ENCODE results near the gene MPI. TPM values are rescaled to one million over a fixed set of nuclear protein-coding genes. Genes with fewer than 3 reads are reported as not detected.
"Not testable (repeated sequence)": the region's sequence is repeated elsewhere in the genome, so short reads cannot be mapped to it uniquely, and the experiment has no call there.

MPI gene
- polyA plus RNA-seq, 5 donors = 53.0 to 61.6 (median 59.0) TPM

DNA sequence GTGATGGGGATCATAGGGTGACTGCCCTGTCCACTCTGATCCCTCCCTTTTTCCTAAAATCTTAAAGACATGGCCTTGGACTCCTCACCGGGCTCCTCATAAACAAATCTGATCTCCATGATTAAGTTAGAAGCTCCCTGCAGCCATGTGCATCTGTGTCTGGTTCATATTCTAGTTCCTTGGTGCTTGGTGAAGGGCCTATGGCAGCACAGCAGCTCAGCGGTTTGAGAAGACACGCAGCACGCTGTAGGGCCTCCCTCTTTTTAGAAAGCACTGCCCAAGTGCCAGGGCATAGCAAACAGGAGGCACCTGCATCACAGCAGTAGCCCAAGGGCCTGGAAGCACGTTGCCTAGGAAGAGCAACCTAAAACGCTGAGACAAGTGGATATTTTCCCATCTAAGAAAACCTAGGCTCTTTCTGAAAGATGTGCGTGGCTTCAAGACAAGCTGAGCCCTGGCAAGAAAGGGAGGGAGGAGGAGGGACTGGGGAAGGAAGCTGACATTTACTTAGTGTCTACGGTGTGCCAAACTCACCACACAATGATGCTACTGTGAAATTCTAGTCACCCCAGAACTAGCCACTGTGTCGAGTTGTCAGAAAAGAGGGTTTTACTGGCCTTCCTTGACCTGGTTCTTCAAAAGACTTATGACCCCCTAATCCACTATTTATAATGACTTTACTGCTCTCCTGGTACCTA lies 32.0 kb upstream of the MPI start:
- DNase-seq = no peak

DNA sequence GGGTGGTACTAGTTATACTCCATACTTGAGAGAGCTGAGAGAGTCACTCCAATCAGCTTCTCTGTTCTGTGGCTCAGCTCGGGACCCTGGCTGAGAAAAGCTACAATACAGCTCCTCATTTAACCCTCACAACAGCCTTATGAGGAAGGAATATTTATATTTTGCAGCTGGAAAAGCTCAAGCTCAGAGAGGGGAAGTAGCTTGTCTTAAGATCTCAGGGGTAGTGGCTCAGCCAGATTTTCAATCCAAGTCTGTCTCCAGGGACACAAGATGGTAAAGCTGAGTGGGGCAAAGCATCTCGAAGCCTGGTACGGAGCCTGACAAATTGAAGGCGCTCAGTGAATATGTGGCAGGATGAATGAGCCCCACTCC lies 31.5 kb upstream of the MPI start:
- DNase-seq = no peak

DNA sequence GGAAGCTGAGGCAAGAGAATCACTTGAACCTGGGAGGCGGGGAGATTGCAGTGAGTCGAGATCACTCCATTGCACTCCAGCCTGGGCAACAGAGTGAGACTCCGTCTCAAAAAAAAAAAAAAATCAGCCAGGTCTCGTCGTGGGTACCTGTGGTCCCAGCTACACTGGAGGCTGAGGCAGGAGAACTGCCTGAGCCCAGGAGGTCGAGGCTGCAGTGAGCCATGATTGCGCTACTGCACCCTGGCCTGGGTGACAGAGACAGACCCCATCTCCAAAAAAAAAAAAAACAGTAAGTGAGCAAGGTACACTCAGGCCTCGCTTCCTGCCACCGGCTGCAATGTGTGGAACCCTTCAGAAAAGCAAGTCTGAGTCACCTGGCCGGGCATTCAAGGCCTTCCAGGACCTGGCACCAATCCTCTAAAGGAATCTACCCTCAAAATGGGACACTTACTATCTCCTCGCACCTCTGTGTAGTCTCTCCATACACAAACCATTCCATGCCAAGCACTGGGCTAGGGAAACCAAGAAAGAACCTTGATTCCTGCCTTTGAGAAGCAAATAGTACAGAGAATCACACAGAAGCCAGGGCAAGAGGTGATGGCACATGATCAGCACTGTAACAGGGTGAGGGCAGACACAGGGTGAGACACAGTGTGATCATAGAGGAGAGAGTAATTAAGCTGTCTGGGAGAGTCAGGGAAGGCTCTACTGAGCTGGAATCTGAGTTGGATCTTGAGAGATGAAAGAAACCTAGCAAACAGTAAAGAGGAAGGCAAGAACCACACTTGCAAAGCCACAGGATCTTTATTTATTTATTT lies 26.4 kb upstream of the MPI start:
- DNase-seq = no peak

DNA sequence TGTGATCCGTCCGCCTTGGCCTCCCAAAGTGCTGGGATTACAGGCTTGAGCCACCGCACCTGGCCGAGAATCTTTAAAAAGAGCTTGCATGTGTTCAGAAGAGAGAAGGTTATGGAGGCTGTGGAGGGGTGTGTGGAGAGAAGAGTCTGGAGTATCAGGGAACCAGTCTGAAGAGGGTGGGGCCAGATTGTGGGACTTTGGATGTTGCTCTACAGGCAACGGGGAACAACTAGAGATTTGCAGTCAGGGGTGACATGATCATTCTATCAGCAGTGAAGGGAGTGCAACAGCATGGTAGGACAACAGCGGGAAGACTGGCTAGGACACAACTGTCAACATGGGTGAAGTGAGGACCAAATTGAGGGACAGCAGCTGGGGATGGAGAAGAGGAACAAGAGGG lies 25.5 kb upstream of the MPI start:
- no peak for DNase-seq

DNA sequence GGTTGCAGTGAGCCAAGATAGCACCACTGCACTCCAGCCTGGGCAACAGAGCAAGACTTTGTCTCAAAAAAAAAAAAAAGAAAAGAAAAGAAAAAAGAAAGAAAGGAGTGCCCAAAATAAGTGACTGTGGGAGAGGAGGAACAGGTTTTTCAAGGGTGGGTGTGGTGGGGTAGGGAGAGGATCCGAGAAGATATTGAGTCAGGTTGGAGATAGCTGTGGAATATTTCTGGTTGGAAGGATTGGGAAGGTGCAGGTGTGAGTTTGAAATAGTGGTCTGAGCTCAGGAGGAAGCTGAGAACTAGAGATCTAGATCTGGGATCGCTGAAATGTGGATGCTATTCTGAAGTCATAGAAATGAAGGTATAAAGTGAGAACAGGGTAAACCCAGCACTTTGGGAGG lies 24.5 kb upstream of the MPI start:
- no peak for DNase-seq

DNA sequence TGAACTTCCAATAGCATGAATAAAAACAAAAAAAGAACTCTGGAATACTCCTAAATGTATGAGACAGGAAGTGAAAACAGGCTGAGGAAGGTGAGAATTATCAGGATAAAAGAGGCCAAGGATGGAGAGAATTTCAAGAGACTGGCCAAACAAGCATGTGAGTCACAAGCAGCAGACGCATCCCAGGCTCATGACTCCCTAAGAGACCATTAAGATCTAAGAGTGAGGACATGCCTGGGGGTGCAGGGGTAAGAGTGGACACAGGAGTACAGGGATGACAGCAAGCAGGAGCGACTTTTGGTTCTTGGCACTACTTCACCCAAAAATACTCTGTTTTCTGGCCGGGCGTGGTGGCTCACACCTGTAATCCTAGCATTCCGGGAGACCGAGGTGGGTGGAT lies 23.8 kb upstream of the MPI start:
- no peak for DNase-seq

DNA sequence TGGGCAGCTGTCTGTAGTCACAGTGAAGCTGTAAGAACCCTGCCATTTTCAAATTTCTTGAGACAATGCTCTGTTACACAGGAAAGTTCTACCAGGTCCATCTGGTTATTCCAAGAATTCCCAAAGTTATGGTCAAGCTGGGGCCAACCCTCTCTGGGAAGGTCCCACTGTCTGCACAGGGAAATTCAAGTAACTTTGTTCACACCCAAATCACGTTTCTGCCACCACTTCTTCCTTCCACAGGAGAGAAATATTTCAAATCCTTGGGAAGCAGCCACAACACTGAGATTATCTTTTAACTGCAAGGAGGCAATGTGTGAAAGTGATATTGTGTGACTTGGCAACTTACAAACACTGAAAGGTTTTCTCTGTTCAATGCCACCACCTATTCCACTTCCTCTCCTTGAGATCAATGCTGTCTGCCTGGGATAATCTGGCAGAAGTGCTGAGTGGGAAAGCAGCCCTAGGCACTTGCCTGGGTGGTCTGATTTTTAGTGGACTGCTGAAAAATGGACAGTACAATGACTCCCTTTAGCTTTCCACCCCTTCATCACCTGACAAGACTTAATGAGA lies 22.3 kb upstream of the MPI start:
- no peak for DNase-seq

DNA sequence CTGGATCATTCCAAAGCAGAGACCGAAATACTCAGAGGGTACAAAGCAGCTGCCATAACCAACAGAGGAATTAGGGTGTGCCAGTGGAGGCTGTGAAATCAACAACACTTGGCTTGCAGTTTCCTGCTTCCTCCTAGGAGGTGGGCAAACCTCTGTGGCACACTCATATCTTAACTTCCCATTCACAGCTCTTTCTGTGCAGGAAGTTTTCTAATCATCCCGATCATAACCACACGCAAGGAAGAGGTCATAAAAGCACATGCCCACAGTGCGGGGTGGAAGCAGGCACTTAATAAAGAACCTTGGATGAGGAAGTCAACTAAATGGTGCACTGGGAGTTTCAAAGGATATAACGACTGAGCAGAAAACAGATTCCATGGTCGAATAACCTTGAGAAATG lies 21.8 kb upstream of the MPI start:
- no peak for DNase-seq

DNA sequence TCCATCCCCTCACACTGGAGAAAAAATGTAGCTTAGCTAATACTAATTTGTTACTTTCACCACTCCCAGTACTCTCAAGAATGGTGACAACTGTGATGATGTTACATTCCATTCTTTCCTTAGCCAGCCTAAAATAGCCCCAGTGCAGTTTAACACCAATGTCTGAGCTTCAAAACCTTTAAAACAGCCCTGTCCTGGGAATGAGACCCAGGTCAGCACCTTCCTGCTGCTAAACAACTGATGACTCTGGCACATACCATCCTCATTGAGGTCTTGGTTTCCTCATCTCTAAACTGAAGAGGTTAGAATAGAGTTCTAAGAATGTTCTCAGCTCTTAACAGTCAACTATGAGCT lies 20.5 kb upstream of the MPI start:
- no peak for DNase-seq

DNA sequence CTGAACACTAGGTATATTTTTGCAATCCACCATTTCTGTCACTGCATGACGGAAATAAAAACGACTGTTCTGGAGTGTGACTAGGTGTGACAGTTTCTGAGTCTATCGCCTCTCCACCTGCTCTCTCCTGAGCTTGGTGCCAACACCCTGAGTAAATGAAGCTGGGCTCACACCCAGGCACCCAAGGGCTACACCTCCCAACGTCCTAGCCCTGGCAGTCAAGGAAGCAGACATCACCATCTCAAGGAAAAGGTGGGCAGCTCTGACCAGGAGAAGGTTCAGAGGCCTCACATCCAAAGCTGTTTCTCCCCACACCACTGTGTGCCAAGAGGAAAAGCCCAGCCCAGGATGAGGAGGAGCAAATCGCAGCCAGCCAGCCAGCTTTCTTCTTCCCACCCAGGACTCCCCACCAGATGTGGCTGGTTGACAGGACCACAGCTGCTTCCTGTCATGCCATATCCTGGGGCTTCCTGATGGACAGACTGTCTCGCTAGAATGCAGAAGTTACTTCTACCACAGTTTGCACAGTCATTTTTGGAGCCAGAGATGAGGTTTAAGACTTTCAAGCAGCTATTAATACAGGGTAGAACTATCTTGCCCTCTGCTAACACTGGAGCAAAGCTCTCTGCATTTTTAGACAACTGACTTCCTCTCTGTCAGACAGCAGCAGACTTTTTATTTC lies 20.0 kb upstream of the MPI start:
- peak; percentile 44 to 57 for DNase-seq

DNA sequence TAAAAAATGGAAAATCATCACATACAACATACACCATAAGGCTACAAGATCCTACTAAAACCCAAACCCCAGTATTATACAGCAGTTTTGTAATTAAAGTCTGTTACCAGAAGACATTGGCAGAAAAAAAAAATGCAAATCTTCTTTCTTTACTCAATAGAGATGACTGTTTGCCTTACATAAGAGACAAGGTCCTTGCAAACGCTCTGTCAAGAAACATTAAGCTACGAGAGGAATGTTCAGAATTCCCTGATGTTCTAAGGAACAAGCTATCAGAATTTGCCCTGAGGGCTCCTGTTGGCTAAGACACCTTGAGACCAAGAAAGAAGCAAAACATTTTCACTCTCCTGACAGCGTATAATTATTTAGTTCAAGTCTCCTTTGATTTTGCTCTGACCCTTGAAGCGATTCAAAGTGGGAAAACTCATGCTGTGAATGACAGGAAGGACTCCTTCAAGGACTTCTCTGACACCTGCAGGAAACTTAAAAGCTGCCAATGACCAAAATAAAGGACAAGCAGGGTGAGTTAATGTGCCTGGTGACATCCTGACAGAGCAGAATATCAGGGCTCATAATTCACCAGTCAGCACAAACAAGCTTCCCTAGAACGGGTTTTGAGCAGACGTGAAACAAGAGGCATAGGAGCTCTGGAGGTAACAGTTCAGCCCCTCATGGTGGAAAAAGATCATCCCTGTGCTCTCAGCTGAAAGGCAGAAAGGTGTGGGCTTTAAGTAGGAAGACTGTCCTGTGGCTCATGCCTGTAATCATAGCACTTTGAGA lies 19.2 kb upstream of the MPI start:
- no peak for DNase-seq

DNA sequence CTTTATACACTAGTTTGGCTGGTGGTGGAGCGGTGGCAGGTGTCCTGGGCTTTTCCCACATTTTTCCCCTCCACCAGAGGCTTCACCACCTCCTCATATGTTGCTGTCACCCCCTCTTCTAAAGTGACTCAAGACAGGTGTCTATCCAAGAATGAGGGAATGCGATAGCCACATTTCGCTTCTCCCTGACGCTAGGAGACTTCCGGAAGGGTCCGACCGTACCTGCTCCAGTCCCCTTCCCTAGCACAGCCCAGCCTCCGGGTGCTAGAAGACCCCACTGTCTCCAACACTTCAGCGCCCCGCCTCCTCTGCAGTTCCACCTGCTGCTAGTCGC lies 17.2 kb upstream of the MPI start:
- no peak for DNase-seq

DNA sequence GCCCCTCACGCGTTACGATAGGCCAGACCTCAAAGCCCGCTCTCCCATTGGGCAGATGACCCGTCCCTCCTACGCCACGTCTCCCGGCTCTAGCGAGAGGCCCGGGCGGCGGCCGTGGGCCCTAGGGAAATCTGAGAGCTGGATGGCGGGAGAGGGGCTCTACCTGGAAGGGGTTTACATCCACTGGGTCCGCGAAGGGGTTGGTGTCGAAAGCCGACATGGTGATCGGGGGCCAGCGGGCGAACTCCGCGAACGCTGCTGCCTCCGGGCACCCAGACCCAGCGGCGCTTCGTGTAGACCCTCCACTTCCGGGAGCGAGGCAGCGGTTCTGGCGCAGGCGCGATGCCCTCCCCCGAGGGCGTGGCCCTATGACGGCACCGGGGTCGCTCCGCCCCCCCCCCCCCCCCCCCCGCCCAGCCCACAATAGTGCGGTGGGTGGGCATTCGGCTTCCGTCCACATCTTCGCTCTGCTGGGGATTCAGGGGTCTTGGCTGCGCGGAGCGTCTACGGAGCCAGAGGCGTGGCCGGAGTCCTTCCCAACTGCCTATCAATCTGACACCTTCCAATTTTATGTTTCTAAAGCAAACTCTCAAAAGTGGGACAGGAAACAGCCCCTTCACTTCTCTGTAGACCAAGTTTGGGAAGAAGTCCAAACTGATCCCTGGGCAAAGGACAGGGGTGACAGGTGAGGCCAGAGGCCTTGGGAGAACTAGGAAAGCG lies 16.6 kb upstream of the MPI start, which contains the start of gene SCAMP2:
TSS of gene SCAMP2 (minus strand) at position 330 of the 720 bp plus-strand sequence. CDS start at position 220, 110 bp downstream.
- DNase-seq = peak; percentile 93 to 94

DNA sequence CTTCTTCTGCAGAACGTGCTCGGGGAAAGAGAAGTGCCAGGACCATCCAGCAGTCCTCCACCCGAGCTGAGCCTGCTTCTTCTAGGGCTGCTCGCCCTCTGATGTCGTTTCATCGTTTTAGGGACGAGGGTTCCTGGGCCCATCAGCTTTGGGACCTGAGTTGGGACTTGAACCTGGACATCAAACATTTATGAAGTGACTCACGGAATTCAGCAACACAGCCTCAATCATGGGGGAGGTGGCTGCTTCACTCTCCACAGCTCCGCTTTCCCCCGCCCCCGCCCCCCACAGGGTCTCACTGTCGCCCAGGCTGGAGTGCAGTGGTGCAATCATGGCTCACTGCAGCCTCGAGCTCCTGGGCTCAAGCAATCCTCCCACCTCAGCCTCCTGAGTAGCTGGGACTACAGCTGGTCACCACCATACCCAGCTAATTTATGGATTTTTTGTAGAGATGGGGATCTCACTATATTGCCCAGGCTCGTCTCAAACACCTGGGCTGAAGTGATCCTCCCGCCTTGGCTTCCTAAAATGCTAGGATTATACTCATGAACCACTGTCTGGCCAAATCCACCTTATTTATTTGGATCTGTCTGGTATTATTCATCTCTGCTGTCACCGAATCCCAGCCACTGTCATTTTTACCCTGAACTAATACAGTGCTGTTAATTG lies 16.0 kb upstream of the MPI start:
- DNase-seq = no peak

DNA sequence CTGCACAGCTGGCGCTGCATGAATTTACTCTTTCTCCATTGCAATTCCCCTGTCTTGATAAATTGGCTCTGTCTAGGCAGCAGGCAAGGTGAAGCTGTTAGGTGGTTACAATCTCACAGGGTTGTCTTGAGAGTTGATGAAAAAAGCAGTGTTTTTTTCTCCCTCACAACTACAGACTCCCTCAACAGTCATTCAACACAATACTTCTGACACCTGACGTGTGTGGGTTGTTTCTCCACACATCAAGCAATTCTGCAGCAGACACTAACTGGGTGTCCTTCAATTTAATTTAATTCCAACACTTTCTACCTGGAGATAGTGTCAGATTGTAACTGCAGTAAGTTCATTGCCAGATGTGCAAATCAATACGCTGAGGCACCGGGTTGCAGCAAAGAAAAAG lies 11.6 kb upstream of the MPI start:
- no peak for DNase-seq

DNA sequence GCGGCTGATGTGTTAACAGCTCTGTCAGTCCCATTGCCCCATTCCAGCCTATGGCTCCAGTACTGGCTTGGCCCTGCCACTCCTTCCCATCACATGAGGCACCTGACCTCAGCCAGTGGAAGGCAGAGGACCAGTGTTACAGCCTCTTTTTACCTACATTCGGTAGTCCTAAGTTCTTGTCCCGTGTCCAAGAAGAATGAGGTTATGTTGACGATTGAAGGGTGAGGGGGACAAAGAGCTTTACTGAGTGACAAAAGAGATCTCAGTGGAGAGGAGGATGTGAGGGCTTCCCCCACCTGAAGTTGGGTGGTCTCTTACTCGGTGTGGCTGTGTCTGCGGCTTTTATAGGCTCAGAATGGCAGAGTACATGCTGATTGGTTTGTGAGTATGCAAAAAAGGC lies 7.3 kb upstream of the MPI start:
- DNase-seq = no peak

DNA sequence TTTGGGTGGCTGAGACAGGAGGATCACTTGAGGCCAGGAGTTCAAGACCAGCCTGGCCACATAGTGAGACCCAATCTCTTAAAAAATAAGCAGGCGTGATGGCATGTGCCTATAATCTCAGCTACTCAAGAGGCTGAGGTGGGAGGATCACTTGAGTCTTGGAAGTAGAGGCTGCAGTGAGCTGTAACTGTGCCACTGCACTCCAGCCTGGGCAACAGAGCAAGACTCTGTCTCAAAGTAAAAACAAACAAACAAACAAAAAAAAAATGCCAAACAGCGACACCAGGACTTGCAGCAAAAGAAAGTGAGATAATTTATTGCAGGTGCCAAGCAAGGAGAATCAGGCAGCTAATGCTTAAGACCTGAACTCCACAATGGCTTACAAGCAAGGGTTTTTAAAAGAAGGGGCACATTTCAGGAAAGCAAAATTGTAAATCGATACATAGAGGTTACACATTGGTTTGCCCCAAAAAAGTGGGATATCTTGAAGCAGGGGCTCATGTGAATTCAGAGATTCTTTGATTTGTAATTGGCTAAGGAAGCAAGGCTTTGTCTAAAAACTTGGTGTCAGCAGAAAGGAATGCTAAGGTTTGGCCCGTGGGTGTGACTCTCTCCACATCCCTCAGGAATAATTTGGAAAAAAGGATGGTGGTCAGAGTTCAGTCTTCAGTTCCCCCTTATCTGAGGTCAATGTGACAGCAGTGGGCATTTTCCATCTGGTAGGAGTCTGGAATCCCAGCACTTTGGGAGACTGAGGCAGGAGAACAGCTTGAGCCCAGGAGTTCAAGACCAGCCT lies 5.2 kb upstream of the MPI start:
- no peak for DNase-seq

DNA sequence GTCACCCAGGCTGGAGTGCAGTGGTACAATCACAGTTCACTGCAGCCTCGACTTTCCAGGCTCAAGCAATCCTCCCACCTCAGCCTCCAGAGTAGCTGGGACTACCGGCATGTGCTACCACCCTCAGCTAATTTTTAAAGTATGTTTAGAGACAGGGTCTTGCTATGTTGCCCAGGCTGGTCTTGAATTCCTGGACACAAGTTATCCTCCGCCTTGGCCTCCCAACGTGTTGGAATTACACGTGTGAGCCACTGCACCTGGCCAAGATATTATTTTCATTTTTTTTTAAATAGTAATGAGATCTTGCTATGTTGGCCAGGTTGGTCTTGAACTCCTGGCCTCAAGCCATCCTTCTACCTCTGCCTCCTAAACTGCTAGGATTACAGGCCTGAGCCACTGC lies 4.4 kb upstream of the MPI start:
- DNase-seq = no peak

DNA sequence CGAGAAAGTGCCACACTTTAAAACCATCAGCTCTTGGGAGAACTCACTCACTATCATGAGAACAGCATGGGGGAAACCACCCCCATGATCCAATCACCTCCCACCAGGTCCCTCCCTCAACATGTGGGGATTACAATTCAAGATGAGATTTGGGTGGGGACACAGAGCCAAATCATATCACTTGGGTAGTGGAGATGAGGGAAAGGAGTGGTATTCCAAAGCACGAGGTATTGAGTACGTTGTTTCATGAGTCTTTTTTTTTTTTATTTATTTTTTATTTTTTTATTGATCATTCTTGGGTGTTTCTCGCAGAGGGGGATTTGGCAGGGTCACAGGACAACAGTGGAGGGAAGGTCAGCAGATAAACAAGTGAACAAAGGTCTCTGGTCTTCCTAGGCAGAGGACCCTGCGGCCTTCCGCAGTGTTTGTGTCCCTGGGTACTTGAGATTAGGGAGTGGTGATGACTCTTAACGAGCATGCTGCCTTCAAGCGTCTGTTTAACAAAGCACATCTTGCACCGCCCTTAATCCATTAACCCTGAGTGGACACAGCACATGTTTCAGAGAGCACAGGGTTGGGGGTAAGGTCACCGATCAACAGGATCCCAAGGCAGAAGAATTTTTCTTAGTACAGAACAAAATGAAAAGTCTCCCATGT lies 2.2 kb upstream of the MPI start:
- DNase-seq = not testable (repeated sequence)

All from right lung (tissue), 5 donors.